ENCODE data around the gene PYURF.

Gene PYURF

GRCh38 chr4:88511236-88511635, 12.3 kb downstream of the PYURF start:
- no peak for DNase-seq (ENCODE audit: low read depth)

GRCh38 chr4:88503344-88503743, 20.2 kb downstream of the PYURF start:
- DNase-seq (ENCODE audit: low read depth): no peak

GRCh38 chr4:88497859-88498409, 25.6 kb downstream of the PYURF start:
- no peak for DNase-seq (ENCODE audit: low read depth)

- DNase-seq (ENCODE audit: low read depth): no peak
Observed at GRCh38 chr4:88489100-88489761, 34.3 kb downstream of the PYURF start.

- no peak for DNase-seq (ENCODE audit: low read depth)
Observed at GRCh38 chr4:88481537-88481936, 42.0 kb downstream of the PYURF start.

GRCh38 chr4:88478247-88478646, 45.3 kb downstream of the PYURF start:
- DNase-seq (ENCODE audit: low read depth): no peak

GRCh38 chr4:88477229-88477860, 46.2 kb downstream of the PYURF start:
- no peak for DNase-seq (ENCODE audit: low read depth)

Measured in activated T-helper 1 cell treated with Interleukin-2 at 50 U/mL for 16 hours (primary cell).